Skin epidermis (tissue), 12 donors: Measurements from ENCODE around the gene GTF3C5.
"Not testable (repeated sequence)": the region's sequence is repeated elsewhere in the genome, so short reads cannot be mapped to it uniquely, and the experiment has no call there.

Source experiments
- H3K27ac ChIP-seq, 21 experiments: fragments of 200-600 bp; sonication (generic) in 11 of 21; one replicate each; pipeline ENCODE4 v1.5.0; 2020; ENCODE audit warnings: mild to moderate bottlenecking in 3 of 21, inconsistent platforms in 2 of 21, moderate library complexity in 2 of 21
- H3K4me3 ChIP-seq, 7 experiments: fragments of 200-600 bp; sonication (generic) in 2 of 7; one replicate each; pipeline ENCODE4 v1.5.0; 2020; ENCODE audit warnings: inconsistent platforms in 2 of 7, mild to moderate bottlenecking in 2 of 7, moderate library complexity in 1 of 7

Gene GTF3C5

GRCh38 chr9:133030317-133031129 is at the start of gene GTF3C5:
GTF3C5 (plus strand) TSS chr9:133030997; CDS start chr9:133031012, 15 bp downstream.
- peak within 1 kb of the TSS; percentile 66 to 97 (median 92) for H3K27ac ChIP-seq

DNA sequence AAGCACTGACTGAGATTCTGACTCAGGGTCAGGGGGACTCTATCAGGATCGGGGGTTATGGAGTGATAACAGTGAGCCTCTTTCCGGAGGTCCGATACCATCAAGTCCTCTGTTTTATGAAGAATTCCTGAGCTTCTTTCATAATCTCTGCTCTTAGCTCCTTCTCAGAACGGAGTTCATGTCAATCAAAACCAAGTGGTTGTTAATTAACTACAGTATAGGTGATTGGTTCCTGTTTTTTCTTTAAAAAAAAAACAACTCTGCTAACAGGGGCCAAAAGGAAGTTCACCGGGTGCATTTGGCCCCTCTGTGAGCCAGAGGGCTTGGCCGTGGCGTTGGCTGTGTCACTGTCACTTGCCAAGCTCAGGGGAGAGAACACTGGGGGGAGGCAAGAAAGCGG is 48.3 kb upstream of the GTF3C5 start:
- H3K27ac ChIP-seq = no peak overlapping the region
- H3K4me3 ChIP-seq = no peak overlapping the region

More at GRCh38 chr9:133030317-133031129, at the start of gene GTF3C5:
- H3K4me3 ChIP-seq = peak within 1 kb of the TSS; percentile 73 to 94 (median 84)

- Histone ChIP-seq H3K27ac (no peak overlapping the region), H3K4me3 (no peak overlapping the region)
Observed at GRCh38 chr9:132983491-132984201, 47.2 kb upstream of the GTF3C5 start.

DNA sequence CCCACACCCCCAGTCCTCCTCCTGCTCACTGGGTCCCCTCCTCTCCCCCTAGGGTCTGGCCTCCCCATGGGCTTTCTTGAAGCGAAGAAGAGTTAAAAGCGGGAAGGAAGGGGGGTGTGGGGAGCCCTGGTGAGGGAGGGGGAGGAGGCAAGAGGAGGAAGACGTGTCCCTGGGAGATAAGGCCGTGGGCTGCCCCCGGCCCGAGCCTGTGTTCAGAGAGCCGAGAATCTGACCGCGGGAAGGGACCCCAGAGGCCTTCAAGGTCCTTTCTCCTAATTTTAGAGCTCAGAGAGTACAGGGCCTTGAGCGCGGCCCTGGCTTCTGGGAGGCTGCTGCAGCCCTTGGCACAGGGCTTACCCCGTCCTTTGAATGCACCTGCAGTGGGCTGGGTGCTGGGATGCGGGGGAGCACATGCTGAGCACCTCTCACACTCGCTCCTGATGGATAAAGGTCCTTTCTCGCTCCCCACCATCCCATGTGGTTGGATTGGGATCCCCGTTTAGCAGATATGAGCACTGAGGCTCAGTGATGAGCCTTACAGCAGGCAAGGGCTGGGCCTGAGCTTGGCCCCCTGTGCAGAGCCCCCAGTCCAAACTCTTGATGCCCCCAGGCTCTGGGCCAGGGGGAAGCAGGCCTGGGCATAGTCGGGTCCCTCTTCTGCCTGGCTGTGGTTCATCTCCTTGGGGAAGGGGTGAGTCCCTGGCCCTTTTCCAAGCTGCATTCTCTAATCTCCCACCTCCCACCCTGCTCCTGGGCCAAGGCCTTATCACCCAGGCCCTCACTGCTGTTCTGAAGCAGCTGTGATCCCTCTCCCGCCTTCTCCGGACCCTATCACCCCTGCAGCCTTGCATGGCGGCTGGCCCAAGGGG is 46.4 kb upstream of the GTF3C5 start:
- Histone ChIP-seq H3K4me3 (no peak overlapping the region), H3K27ac (no peak overlapping the region)

DNA sequence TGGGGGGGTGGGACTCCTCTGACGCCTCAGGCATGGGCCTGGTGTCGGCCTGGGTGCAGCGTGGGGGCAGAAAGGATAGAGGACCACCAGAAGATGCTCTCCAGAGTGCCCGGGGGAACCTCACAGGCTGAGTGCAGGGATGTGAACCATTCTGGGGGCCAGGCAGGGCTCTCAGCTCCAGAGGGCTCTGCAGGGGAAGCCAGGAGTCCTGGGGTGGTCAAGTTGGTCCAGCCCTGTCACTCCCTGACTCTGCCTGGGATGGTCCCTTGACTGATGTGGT is 45.8 kb upstream of the GTF3C5 start:
- no peak overlapping the region for H3K27ac ChIP-seq
- no peak overlapping the region for H3K4me3 ChIP-seq

- H3K4me3 ChIP-seq = no peak overlapping the region
- H3K27ac ChIP-seq = no peak overlapping the region
Observed at GRCh38 chr9:132985489-132985888, 45.3 kb upstream of the GTF3C5 start.

DNA sequence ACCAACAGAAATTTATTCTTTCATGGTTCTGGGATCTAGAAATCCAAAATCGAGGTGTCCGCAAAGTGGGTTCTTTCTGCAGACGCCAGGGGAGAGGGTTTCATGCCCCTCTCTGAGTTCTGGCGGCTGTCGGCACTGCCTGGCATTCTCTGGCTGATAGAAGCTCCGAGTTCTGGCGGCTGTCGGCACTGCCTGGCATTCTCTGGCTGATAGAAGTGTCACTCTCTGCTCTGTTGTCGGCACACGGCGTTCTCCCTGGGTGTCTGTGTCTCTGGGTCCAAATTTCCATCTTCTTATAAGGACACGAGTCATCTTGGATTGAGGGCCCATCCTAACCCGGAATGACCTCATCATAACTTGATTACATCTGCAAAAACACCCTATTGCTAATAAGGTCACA is 44.7 kb upstream of the GTF3C5 start:
- Histone ChIP-seq H3K4me3 (no peak overlapping the region), H3K27ac (no peak overlapping the region)

DNA sequence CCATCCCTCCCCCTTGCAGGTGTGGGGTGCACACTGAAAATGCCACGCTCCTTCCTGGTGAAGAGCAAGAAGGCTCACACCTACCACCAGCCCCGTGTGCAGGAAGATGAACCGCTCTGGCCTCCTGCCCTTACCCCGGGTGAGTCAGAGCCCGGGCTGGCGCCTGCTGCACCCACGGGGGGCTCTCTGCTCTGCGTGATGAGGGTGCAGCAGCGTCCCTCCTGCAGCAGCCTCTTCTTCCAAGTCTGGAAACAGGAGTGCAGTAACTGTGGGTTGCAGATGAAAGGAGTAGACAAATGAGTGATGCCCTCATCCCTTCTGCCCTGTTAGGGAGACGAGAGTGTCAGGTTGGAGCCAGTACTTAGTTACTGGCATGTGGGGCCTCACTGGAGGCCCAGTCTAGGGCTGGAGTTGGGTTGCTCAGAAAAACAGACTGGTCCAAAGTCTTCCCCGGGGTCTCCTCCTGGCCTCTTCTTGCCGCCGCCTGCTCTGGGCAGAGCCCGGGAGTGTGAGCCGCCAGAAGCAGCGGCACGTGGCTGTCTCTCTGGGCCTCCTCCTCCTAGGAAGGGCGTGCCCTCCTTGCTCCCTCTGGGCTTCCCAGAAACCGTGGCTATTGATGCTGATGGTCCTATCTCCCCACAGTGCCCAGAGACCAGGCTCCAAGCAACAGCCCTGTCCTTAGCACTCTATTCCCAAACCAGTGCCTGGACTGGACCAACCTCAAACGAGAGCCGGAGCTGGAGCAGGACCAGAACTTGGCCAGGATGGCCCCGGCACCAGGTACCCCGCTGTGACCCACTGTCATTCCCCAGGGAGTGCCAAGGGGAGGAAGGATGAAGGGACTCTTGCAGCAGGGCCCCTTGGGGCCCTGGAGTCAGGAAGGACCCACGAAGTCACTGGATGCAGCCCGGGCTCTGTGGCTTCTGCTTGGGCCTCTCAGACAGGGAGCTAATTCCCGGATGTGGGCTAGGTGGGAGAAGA is 43.9 kb upstream of the GTF3C5 start:
- Histone ChIP-seq H3K27ac (no peak overlapping the region), H3K4me3 (no peak overlapping the region)

DNA sequence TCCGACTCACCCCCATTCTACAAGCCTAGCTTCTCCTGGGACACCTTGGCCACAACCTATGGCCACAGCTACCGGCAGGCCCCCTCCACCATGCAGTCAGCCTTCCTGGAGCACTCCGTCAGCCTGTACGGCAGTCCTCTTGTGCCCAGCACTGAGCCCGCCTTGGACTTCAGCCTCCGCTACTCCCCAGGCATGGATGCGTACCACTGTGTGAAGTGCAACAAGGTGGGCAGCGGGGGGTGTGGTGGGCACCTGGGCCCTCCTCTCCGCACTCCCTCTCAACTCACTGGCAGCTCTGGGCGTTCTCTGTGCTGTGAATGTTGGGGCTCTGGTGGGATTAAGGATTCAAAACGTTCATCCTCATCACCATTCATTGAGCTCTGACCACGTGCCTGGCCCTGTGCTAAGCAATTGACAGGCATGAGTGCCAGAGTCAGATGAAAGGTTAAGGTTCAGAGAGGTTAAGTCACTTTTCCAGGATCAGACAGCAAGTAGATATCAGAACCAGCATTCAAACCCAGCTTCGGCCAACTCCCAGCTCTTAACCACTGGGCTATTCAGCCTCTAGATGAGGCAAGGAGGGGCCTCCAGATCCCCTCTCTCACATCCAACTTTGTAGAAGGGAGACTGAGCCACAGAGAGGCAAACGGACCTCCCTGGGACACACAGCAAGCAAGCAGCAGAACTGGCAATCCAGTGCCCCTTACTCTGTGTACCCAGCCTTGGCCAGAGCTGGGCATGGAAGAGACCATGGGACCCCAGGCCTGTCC is 42.4 kb upstream of the GTF3C5 start:
- no peak overlapping the region for H3K4me3 ChIP-seq
- H3K27ac ChIP-seq = no peak overlapping the region

GRCh38 chr9:132989014-132989310 is 41.8 kb upstream of the GTF3C5 start:
- no peak overlapping the region for H3K27ac ChIP-seq

GRCh38 chr9:132989414-132989996 is 41.3 kb upstream of the GTF3C5 start:
- no peak overlapping the region for H3K4me3 ChIP-seq
- no peak overlapping the region for H3K27ac ChIP-seq

More at GRCh38 chr9:132989014-132989310, 41.8 kb upstream of the GTF3C5 start:
- no peak overlapping the region for H3K4me3 ChIP-seq

DNA sequence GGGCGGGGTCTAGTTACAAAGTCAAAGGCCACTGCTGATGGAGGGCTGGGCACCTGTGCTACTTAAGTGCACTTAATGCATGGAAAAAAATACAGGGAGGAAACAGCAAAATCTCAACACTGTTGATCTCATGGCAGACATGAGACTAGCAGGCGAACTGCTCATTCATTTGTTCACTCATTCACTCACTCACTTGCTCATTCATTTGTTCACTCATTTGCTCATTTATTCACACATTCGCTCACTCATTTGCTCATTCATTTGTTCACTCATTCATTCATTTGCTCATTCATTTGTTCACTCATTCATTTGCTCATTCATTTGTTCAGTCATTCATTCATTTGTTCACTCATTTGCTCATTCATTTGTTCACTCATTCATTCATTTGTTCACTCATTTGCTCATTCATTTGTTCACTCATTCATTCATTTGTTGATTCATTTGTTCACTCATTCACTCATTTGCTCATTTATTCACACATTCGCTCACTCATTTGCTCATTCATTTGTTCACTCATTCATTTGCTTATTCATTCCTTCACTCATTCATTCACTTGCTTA is 40.7 kb upstream of the GTF3C5 start:
- H3K4me3 ChIP-seq, H3K27ac ChIP-seq: not testable (repeated sequence)

GRCh38 chr9:132990781-132991180 is 40.0 kb upstream of the GTF3C5 start:
- no peak overlapping the region for H3K27ac ChIP-seq

GRCh38 chr9:132991351-132992300 is 39.2 kb upstream of the GTF3C5 start:
- Histone ChIP-seq H3K27ac (peak overlapping the region in 1 of 21 experiments; percentile 36), H3K4me3 (no peak overlapping the region)

More at GRCh38 chr9:132990781-132991180, 40.0 kb upstream of the GTF3C5 start:
- H3K4me3 ChIP-seq = no peak overlapping the region

DNA sequence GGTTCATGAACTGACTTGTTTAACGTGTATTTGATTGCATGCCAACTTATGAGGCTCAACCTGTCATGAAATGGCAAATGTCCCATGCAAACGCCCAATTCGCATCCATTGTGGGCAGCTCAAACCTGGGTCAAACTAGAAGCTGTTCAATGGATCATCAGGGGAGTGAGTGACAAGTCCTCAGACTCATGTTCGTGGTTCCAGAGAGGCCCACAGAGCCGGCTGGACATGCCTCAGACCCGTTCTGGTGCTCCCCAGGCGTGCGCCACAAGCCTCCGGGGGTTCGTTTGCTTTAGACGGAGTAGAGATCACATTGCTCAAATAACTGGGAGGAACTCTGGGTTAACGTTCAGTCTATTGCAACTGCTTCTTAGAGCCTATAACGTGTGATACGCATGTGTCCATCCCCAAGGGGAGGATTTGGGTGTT is 37.3 kb upstream of the GTF3C5 start:
- peak overlapping the region in 10 of 21 experiments; percentile 36 to 78 (median 64) for H3K27ac ChIP-seq

DNA sequence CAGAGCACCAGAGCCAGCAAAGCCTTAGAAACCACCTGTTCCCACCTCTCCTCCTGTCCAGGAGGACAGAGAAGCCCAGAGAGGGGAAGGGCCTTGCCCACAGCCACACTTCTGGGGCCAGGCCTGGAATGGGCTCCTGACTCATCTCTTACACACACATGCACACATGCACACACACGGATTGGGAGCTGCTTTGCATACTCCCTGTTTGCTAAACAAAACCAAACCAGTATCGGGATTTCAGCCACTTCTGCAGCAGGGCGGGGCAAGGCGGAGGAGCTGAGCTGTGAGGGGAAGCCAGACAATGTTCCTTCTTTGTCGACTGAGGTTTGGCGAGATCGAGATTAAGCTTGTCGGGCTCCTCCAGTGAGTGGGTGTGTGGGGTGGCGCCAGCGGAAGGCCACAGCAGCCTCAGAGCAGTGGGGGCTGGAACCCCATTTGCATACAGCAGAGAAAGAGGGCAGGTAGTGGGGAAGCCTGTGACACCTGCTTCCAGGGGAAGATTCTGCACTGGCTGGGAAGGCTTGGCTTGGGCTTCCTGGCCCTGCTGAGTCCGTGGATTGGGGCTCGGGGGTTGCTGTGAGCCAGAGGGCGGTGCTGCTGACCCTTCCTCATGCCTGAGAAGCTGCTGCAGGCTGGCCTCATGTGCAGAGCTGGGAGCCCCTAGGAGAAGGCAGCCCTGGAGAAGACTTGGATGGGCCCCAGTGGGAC is 36.2 kb upstream of the GTF3C5 start:
- no peak overlapping the region for H3K4me3 ChIP-seq

More for the DNA sequence above, 37.3 kb upstream of the GTF3C5 start:
- no peak overlapping the region for H3K4me3 ChIP-seq

More for the DNA sequence above, 36.2 kb upstream of the GTF3C5 start:
- peak overlapping the region in 14 of 21 experiments; percentile 5 to 78 (median 62) for H3K27ac ChIP-seq
